Tibial nerve (tissue), 4 donors: Measurements from ENCODE around the gene CAMTA1. TPM values are rescaled to one million over a fixed set of nuclear protein-coding genes. Genes with fewer than 3 reads are reported as not detected.

Experiments used
- DNase-seq, 2 donors: peaks; one replicate each; pipeline ENCODE4 v3.0.0-alpha.2; 2019; ENCODE audit warnings: low spot score in 2 of 2
- H3K27ac ChIP-seq, 4 donors: fragments of 200-600 bp; sonication (generic) in 3 of 4; one replicate each; pipeline ENCODE4 v1.5.1; 2017 to 2019; ENCODE audit warnings: mild to moderate bottlenecking in 1 of 4
- H3K27me3 ChIP-seq, 2 donors: fragments of 200-600 bp; sonication (generic) in 1 of 2; one replicate each; pipeline versions ENCODE4 v1.5.1 to v1.6.0; 2017 to 2019
- H3K36me3 ChIP-seq, 3 donors: fragments of 200-600 bp; sonication (generic); one replicate each; pipeline ENCODE4 v1.5.1; 2018 to 2019
- H3K4me1 ChIP-seq, 4 donors: fragments of 200-600 bp; sonication (generic) in 3 of 4; one replicate each; pipeline ENCODE4 v1.5.1; 2017 to 2019
- H3K4me3 ChIP-seq, 4 donors: fragments of 200-600 bp; sonication (generic) in 3 of 4; one replicate each; pipeline ENCODE4 v1.5.1; 2017 to 2019; ENCODE audit warnings: mild to moderate bottlenecking in 1 of 4, moderate library complexity in 1 of 4
- H3K9me3 ChIP-seq, 4 donors: fragments of 200-600 bp; sonication (generic) in 3 of 4; one replicate each; pipeline ENCODE4 v1.5.1; 2017 to 2019
- EP300 ChIP-seq, 2 donors: sonication (generic); formaldehyde crosslinking; IDR thresholded peaks; one replicate each; pipeline ENCODE4 v1.6.1; 2017; ENCODE audit warnings: antibody characterized with exemption in 2 of 2, mild to moderate bottlenecking in 1 of 2
- POLR2A ChIP-seq, 2 donors: fragments of 450-650 bp; IDR thresholded peaks; one replicate each; pipeline ENCODE4 v1.6.1; 2017; ENCODE audit warnings: antibody characterized with exemption in 2 of 2, mild to moderate bottlenecking in 2 of 2, moderate library complexity in 2 of 2
- WGBS, 2 donors: methylation state at CpG; one replicate each; pipeline ENCODE4 v1.1.5; 2018; 5-methylcytosine and 5-hydroxymethylcytosine counted together
- total RNA-seq, 4 donors: library from RNA; depleted of rRNA; stranded (reverse); fragments of >200 nt; gene quantifications; one replicate each; pipeline ENCODE4 v1.1.0, GENCODE V29; 2016
- TF ChIP-seq, protein P1 (sequence below), 5 experiments: fragments of 200-600 bp in 3 of 5; fragments of 450-650 bp in 2 of 5; sonication (generic) in 3 of 5; IDR thresholded peaks; one replicate each; pipeline ENCODE4 v1.5.1; 2016 to 2019; ENCODE audit warnings: antibody characterized with exemption in 5 of 5, mild to moderate bottlenecking in 3 of 5, moderate library complexity in 2 of 5

Gene CAMTA1
- total RNA-seq, 4 donors from 2014 or later, result 41.8 to 104 (median 87.2) TPM

- DNase-seq, result no peak
- 75 to 81% methylated on average over 13 to 15 of the region's 15 CpGs for WGBS, 2 donors
- no peaks in the 10 kb centered on the region for H3K27me3 ChIP-seq
These were observed 798.2 kb downstream of the CAMTA1 start for GRCh38 chr1:7583291-7584096.

GRCh38 chr1:7584157-7584556 lies 798.9 kb downstream of the CAMTA1 start:
- no peaks in the 10 kb centered on the region for H3K27me3 ChIP-seq
- H3K36me3 ChIP-seq, result no peaks in the 10 kb centered on the region
- DNase-seq, result no peak
- no peaks in the 10 kb centered on the region for H3K9me3 ChIP-seq
- peaks cover 0 to 17% (median 2%) of the 10 kb centered on the region in 4 donors for H3K4me1 ChIP-seq
- H3K27ac ChIP-seq, result no peak overlapping the region
- no peak for TF ChIP-seq POLR2A (IDR thresholded peaks at IDR 0.05)
- TF ChIP-seq, protein P1, sequence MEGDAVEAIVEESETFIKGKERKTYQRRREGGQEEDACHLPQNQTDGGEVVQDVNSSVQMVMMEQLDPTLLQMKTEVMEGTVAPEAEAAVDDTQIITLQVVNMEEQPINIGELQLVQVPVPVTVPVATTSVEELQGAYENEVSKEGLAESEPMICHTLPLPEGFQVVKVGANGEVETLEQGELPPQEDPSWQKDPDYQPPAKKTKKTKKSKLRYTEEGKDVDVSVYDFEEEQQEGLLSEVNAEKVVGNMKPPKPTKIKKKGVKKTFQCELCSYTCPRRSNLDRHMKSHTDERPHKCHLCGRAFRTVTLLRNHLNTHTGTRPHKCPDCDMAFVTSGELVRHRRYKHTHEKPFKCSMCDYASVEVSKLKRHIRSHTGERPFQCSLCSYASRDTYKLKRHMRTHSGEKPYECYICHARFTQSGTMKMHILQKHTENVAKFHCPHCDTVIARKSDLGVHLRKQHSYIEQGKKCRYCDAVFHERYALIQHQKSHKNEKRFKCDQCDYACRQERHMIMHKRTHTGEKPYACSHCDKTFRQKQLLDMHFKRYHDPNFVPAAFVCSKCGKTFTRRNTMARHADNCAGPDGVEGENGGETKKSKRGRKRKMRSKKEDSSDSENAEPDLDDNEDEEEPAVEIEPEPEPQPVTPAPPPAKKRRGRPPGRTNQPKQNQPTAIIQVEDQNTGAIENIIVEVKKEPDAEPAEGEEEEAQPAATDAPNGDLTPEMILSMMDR (IDR thresholded peaks at IDR 0.05), result no peak
- no peak for TF ChIP-seq EP300 (IDR thresholded peaks at IDR 0.05)
- 81 to 89% methylated on average over 11 of the region's 11 CpGs for WGBS, 2 donors
- no peak overlapping the region for H3K4me3 ChIP-seq

More at GRCh38 chr1:7583291-7584096, 798.2 kb downstream of the CAMTA1 start:
- no peaks in the 10 kb centered on the region for H3K9me3 ChIP-seq
- no peak overlapping the region for H3K27ac ChIP-seq
- H3K4me1 ChIP-seq, result peaks cover 0 to 17% (median 2%) of the 10 kb centered on the region in 4 donors
- no peak overlapping the region for H3K4me3 ChIP-seq
- no peaks in the 10 kb centered on the region for H3K36me3 ChIP-seq
- TF ChIP-seq, protein P1 (IDR thresholded peaks at IDR 0.05), result no peak
- no peak for TF ChIP-seq POLR2A (IDR thresholded peaks at IDR 0.05)
- no peak for TF ChIP-seq EP300 (IDR thresholded peaks at IDR 0.05)

DNA sequence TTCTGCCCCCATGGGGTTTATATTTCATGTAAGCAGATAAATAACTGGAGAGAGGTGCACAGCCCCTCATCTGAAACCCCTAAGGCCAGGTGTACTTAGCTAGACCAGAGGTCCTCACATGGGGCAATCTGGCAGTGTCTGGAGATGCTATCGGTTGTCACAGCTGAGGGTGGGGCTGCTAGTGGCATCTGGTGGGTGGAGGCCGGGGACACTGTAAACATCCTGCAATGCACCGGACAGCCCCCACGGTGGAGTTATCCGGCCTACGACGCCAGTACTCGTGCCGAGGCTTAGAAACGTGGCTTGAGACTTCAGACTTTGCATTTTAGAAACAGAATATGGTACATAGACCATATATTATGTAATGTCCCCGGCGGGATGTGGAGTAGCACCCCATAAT lies 799.4 kb downstream of the CAMTA1 start:
- no peak for TF ChIP-seq EP300 (IDR thresholded peaks at IDR 0.05)
- TF ChIP-seq POLR2A (IDR thresholded peaks at IDR 0.05), result no peak
- TF ChIP-seq, protein P1 (IDR thresholded peaks at IDR 0.05), result no peak
- 88 to 90% methylated on average over 12 of the region's 12 CpGs for WGBS, 2 donors
- no peak overlapping the region for H3K27ac ChIP-seq
- no peaks in the 10 kb centered on the region for H3K27me3 ChIP-seq
- no peak for DNase-seq
- H3K9me3 ChIP-seq, result no peaks in the 10 kb centered on the region
- H3K4me1 ChIP-seq, result peaks cover 0 to 17% (median 2%) of the 10 kb centered on the region in 4 donors
- no peaks in the 10 kb centered on the region for H3K36me3 ChIP-seq
- H3K4me3 ChIP-seq, result no peak overlapping the region

- DNase-seq, result no peak
- Histone ChIP-seq H3K27ac (no peak overlapping the region), H3K27me3 (no peaks in the 10 kb centered on the region), H3K4me3 (no peak overlapping the region), H3K4me1 (peaks cover 0 to 17% (median 2%) of the 10 kb centered on the region in 4 donors), H3K9me3 (no peaks in the 10 kb centered on the region), H3K36me3 (no peaks in the 10 kb centered on the region)
- TF ChIP-seq, protein P1 (IDR thresholded peaks at IDR 0.05), result no peak
- TF ChIP-seq EP300 (IDR thresholded peaks at IDR 0.05) (no peak), POLR2A (IDR thresholded peaks at IDR 0.05) (no peak)
- WGBS, 2 donors, result 88 to 89% methylated on average over 14 of the region's 14 CpGs
These were observed 800.1 kb downstream of the CAMTA1 start for GRCh38 chr1:7585216-7585907.
